OCI-M2 (cell line): ENCODE results near the gene CACNA1B.
"Not testable (repeated sequence)": the region's sequence is repeated elsewhere in the genome, so short reads cannot be mapped to it uniquely, and the experiment has no call there.

Source experiments
- DNase-seq: peaks from one replicate; lab custom pipeline; 2025; ENCODE audit not compliant: unreplicated experiment; lab: John Stamatoyannopoulos, UW

Gene CACNA1B

GRCh38 chr9:138010861-138011260 is 133.3 kb downstream of the CACNA1B start:
- no peak for DNase-seq

- DNase-seq = no peak
These were observed 134.4 kb downstream of the CACNA1B start for GRCh38 chr9:138011951-138012500.

- no peak for DNase-seq
These were observed 135.7 kb downstream of the CACNA1B start for GRCh38 chr9:138013273-138013672.

- no peak for DNase-seq
These were observed 136.4 kb downstream of the CACNA1B start for GRCh38 chr9:138013836-138014562.

GRCh38 chr9:138014563-138014945 is 137.0 kb downstream of the CACNA1B start:
- DNase-seq = no peak

GRCh38 chr9:138015021-138015829 is 137.6 kb downstream of the CACNA1B start:
- DNase-seq = no peak

- DNase-seq = no peak
These were observed 139.0 kb downstream of the CACNA1B start for GRCh38 chr9:138016406-138017187.

GRCh38 chr9:138017200-138017599 is 139.6 kb downstream of the CACNA1B start:
- DNase-seq = no peak

GRCh38 chr9:138019514-138019913 is 141.9 kb downstream of the CACNA1B start:
- not testable (repeated sequence) for DNase-seq

GRCh38 chr9:138020120-138020794 is 142.7 kb downstream of the CACNA1B start:
- DNase-seq = no peak

- DNase-seq = no peak
These were observed 143.2 kb downstream of the CACNA1B start for GRCh38 chr9:138020795-138021182.

- no peak for DNase-seq
These were observed 143.9 kb downstream of the CACNA1B start for GRCh38 chr9:138021251-138022056.

GRCh38 chr9:138022121-138022741 is 144.6 kb downstream of the CACNA1B start:
- DNase-seq = no peak

- DNase-seq = no peak
These were observed 145.3 kb downstream of the CACNA1B start for GRCh38 chr9:138022756-138023393.

- DNase-seq = no peak
These were observed 146.0 kb downstream of the CACNA1B start for GRCh38 chr9:138023394-138024124.

GRCh38 chr9:138024131-138024530 is 146.5 kb downstream of the CACNA1B start:
- no peak for DNase-seq

GRCh38 chr9:138024831-138025291 is 147.3 kb downstream of the CACNA1B start:
- no peak for DNase-seq

GRCh38 chr9:138025417-138025816 is 147.8 kb downstream of the CACNA1B start:
- no peak for DNase-seq
